GM18526 (cell line): ENCODE measurements around the gene TTBK1.

Experiments
- POLR2A ChIP-seq: IDR thresholded peaks from 3 replicates; pipeline ENCODE4 v1.6.1; 2011; ENCODE audit not compliant: insufficient read length; ENCODE audit errors: extremely low read depth

TTBK1 gene

GRCh38 chr6:43240950-43241349, 2.3 kb upstream of the TTBK1 start:
- TF ChIP-seq POLR2A: no peak

DNA sequence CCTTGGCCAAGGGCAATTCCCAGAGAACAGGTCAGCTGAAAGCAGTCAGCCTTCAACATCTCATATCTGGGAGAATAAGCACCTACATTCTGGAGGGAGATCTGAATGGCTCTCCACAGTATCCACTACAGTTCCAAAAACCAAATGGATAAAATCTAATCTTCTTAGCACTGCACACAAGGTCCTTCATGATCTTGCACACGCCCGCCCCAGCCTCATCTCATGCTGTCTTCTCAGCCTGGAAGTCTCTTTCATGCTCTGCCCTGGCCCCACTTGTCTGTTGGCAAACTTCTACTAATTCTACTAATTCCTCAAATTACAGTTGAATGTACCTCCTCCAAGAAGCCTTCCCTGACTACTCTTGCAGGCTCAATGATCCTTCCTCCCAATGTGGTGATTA, 1.8 kb upstream of the TTBK1 start:
- no peak for TF ChIP-seq POLR2A

DNA sequence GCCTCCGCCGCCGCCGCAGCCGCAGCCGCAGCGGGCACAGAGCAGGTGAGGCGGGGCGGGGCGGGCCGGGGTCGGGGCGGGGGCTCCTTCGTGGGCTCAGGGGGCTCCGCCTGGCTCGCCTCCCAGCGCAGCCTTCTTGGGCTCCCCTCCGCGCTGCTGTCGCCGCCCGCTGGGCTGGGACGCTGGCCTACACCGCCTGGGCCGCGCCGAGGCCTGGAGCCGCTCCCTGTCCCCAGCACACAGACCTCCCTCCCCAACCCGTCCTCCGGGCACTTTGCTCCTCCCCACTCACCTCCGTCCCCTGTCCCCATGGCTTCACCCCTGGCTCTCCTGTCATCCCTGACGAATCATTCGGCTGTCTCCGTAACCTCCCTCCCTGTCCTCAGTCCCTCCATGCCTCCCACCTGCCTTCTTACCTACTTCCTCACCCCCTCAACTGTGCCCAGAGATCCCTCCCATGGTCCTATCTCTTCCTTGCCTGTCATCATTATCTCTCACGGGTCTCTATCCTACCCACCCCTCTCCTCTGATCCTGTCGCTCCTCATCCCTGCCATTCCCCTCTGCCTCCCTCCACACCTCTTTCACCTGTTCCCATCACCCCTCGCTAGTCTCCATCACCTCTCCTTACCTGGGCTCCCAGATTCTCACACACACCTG, 512 bp downstream of the TTBK1 start:
- TF ChIP-seq POLR2A: no peak

- TF ChIP-seq POLR2A: peak; percentile 25
Measured at GRCh38 chr6:43246301-43247113, 3.2 kb downstream of the TTBK1 start.

DNA sequence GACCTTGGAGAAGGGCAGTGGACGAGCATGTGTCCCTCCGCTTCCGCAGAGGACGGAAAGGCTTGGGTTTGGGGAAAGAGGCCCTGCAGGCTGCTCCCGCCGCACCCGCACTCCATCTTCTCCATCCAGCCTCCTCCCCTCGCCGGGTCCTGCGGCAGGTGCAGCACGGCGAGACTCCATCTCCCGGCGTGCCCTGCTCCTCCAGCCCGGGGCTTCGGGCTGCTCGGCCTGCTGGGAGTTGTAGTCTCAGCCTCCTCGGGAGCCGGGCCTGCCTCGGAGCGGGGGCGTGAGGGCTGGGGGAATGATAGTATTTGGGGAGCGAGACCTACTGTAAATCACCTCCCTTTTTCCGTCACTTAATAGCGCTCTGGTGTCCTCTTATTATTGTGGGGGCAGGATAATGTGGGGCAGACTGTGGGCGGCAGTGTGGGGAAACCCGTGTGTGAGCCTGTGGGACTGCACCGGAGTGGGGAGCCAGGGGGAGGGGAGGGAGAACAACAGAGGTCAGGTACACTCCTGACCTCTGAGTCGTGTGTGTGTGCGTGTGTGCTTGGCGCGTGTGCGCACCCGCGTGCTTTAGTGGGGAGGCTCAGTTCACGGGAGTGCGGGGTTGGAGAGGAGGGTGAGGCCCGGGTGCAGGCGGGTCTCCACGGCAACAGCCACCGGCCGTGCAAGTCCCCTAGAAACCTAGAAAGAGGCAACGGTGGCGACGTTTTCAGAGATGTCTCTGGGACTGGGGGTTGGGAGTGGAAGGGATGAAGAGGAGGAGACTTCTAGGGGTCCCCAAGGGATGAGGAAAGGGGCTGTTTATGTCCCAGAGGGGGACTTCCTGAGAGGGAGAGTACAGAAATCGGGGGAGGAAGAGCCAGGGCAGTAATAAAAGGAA, 4.1 kb downstream of the TTBK1 start:
- TF ChIP-seq POLR2A: no peak

GRCh38 chr6:43248101-43248500, 4.8 kb downstream of the TTBK1 start:
- no peak for TF ChIP-seq POLR2A

DNA sequence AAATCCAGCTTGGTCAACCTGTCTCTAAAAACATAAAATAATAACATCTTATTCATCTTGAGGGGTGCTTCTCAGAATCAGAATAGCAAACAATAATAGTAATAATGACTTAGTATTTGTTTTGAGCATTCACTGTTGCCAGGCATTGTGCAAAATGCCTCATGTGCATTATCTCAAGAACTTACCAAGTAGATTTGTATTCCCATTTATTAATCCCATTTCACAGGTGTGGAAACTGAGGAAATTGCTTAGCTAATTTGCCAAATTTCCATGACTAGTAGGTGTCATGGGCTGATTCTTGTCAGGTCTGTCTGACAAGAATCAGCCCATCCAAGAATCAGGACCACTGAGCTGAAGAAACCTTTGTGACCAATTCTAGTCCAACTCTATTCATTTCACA, 5.5 kb downstream of the TTBK1 start:
- no peak for TF ChIP-seq POLR2A

- TF ChIP-seq POLR2A: no peak
Measured at GRCh38 chr6:43250992-43251373, 7.7 kb downstream of the TTBK1 start.

DNA sequence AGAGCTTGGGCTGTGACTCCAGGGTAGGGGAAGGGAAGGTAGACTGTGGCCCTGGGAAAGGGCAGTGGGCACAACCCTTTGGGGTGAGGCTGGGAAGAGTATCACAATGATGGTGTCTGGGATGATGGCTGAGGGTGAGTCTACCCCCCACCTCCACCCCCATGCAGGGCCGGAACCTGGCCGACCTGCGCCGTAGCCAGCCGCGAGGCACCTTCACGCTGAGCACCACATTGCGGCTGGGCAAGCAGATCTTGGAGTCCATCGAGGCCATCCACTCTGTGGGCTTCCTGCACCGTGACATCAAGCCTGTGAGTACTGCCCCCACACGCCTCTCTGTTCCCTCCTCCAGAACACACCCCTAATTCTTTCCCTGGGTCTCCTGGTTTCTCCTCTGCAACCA, 10.1 kb downstream of the TTBK1 start:
- TF ChIP-seq POLR2A: no peak

DNA sequence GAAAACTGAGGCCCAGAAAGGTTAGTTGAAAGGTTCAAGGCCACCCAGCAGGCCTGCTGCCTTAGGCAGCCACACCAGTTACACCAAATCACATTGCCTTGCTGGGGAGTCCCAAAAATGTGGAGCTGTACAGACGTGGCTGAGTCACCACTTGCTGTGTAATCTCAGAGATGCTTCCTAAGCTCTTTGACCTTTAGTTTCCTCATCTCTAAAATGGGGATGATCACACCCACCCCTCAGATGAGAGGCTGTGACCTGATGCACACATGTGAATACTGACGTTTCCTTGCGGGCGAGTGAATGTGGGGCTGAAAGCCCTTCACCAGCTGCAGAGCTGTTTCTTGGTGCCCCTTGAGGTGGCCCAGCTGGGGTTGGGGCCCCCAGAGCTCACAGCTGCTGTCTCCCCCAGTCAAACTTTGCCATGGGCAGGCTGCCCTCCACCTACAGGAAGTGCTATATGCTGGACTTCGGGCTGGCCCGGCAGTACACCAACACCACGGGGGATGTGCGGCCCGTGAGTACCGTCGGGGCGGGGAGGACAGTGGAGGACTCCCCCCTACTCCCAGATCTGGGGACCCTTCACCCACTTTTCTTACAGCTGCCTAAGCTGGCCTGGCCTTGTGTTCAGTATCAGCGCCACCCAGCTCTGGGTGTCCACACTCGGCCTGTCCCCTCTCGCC, 11.0 kb downstream of the TTBK1 start:
- no peak for TF ChIP-seq POLR2A

- TF ChIP-seq POLR2A: no peak
Measured at GRCh38 chr6:43254846-43255245, 11.6 kb downstream of the TTBK1 start.

DNA sequence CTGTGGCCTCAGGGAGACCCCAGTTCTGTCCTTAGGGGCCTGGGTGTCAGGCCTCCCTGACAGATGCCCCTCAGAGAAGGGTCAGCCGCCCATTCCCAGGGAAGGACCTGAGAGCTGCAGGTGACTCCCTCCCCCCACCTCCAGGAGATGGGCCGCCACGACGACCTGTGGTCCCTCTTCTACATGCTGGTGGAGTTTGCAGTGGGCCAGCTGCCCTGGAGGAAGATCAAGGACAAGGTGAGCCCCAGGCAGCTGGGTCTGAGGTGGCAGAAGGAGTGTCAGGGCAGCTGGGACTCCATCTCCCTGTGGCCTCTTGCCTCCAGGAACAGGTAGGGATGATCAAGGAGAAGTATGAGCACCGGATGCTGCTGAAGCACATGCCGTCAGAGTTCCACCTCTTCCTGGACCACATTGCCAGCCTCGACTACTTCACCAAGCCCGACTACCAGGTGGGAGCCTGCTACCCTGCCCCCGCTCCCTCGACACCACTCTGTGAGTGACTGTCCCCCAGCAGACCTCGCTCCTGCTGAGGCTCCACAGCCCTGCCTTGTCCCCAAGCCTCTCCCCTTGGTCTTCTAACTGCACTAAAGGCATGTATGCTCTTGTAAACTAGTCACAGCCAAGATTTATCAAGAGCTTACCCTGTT, 12.2 kb downstream of the TTBK1 start:
- no peak for TF ChIP-seq POLR2A

DNA sequence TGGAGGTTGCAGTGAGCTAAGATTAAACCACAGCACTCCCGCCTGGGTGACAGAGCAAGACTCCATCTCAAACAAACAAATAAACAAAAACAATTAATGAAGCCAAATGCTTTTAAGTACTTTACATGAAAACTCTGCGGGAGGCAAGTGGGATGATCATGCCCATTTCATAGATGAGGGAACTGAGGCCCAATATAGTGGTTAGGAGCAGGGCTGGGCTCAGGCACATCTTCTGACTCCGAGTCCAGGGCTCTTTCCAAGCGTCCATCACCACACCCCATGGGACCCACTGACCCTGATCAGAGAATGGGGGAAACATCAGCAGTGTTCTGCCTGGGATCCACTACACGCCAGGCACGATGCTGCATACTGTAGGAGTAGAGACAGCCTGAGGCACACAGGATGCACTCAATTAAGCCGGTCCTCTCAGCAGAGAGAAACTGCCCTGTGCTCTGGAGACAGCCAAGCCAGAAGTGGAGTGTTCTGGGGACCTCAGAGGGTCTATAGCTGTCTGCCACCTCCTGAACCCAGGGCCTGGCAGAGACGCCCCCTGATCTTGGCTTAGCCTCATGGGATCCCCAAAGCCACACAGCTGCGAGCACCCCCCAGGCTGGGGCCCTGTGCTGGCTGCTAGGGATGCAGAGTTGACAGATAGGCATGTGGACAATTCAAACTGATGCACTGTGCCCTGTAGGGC, 13.5 kb downstream of the TTBK1 start:
- TF ChIP-seq POLR2A: no peak

- TF ChIP-seq POLR2A: no peak
Measured at GRCh38 chr6:43257367-43258145, 14.3 kb downstream of the TTBK1 start.

- no peak for TF ChIP-seq POLR2A
Measured at GRCh38 chr6:43258180-43258579, 14.9 kb downstream of the TTBK1 start.
